SK-N-MC (cell line): ENCODE measurements around the gene LCN9.

Source experiments
- EZH2 ChIP-seq: fragments of 200-600 bp; sonication (generic); IDR thresholded peaks from one replicate; pipeline ENCODE4 v1.6.1; 2017; ENCODE audit warnings: antibody characterized with exemption
- FOXP2 ChIP-seq: optimal IDR thresholded peaks from 2 replicates; pipeline ENCODE3; 2011; ENCODE audit warnings: mild to moderate bottlenecking, moderate library complexity; ENCODE audit not compliant: insufficient read depth; ENCODE audit errors: extremely low read length, control extremely low read depth

GRCh38 chr9:135641047-135641446 lies 22.1 kb upstream of the LCN9 start:
- TF ChIP-seq FOXP2 (no peak), EZH2 (no peak)
